ENCODE results near the gene SEPTIN10.
"Not testable (repeated sequence)": the region's sequence is repeated elsewhere in the genome, so short reads cannot be mapped to it uniquely, and the experiment has no call there.

Gene SEPTIN10

DNA sequence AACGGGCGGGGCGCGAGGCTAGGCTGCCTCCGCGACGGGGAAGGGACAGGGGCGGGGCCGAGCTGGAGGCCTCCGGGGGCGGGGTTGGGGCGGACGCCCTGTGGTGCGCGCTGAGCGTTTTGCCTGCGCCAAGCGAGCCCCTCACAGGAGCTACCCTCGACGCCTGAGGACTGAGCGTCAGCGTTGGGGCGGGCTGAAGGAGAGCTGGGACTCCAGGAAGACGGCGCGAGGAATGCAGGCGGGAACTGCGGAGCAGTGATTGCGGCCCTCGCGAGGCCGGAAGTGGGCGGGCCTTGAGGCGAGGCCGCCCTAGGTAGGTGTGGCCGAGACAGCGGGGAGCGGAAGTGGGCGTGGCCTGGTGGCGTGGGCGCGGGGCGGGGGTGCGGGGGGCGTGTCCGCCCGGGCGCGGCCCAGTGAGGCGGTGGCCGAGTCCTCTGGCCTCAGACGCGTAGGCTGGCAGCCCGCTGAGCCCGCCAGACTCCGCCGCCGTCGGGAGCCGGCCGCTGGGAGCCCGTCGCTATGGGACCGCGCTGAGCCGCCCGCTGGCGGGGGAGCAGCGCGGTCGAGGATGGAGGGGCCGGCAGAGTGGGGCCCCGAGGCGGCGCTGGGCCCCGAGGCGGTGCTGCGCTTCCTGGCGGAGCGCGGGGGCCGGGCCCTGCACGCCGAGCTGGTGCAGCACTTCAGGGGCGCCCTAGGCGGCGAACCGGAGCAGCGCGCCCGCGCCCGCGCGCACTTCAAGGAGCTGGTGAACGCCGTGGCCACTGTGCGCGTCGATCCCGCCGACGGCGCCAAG is at the start of gene SEPTIN10, which contains the start of gene SOWAHC:
Gene SEPTIN10 (minus strand): TSS at position 45 of the 793 bp plus-strand sequence. CDS start 139 bp downstream, outside the sequence.
Gene SOWAHC (plus strand): TSS at position 443 of the 793 bp plus-strand sequence. CDS start 126 bp downstream, at position 569.
- DNase-seq (ENCODE audit: low spot score): peak; percentile 86

GRCh38 chr2:109662889-109663288 is 49.1 kb upstream of the SEPTIN10 start:
- peak; percentile 32 for DNase-seq (ENCODE audit: low spot score)

DNA sequence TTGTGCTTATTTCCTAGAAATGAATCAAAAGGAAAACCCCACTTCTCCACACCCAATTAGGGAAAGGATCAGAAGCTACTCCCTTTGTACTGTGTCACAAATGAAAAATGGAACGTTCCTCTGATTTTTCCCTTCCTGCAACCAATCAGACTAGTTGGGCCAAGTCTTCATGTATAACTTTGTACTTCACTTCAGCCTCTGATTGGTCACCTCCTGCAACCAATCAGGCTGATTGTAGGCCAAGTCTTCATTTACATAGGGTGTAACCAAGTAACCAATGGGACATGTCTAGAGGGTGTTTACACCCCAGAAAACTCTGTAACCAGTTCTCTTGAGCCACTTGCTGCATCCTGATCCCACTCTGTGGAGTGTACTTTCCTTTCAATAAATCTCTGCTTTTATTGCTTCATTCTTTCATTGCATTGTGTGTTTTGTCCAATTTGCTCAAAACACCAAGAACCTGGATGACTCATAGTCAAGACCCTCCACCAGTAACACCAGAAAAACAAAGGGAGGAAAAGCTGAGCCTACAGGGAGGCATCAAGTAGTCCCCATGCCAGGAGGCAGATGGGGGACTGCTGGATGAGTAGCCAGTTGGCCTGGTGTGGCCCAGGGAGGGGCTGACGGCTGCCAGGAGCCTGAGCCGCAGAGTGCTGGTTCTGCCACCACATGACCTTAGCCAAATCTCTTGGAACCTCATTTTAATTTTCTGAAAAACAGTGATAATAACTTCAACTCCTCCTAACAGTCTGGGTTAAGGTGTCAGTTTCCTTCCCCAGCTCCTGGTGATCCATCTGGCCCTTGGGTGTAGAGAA is 46.5 kb upstream of the SEPTIN10 start:
- DNase-seq (ENCODE audit: low spot score): no peak

- no peak for DNase-seq (ENCODE audit: low spot score)
These were observed 45.8 kb upstream of the SEPTIN10 start for GRCh38 chr2:109659396-109660045.

GRCh38 chr2:109655287-109655686 is 41.5 kb upstream of the SEPTIN10 start:
- no peak for DNase-seq (ENCODE audit: low spot score)

GRCh38 chr2:109654326-109655050 is 40.7 kb upstream of the SEPTIN10 start:
- DNase-seq (ENCODE audit: low spot score): no peak

DNA sequence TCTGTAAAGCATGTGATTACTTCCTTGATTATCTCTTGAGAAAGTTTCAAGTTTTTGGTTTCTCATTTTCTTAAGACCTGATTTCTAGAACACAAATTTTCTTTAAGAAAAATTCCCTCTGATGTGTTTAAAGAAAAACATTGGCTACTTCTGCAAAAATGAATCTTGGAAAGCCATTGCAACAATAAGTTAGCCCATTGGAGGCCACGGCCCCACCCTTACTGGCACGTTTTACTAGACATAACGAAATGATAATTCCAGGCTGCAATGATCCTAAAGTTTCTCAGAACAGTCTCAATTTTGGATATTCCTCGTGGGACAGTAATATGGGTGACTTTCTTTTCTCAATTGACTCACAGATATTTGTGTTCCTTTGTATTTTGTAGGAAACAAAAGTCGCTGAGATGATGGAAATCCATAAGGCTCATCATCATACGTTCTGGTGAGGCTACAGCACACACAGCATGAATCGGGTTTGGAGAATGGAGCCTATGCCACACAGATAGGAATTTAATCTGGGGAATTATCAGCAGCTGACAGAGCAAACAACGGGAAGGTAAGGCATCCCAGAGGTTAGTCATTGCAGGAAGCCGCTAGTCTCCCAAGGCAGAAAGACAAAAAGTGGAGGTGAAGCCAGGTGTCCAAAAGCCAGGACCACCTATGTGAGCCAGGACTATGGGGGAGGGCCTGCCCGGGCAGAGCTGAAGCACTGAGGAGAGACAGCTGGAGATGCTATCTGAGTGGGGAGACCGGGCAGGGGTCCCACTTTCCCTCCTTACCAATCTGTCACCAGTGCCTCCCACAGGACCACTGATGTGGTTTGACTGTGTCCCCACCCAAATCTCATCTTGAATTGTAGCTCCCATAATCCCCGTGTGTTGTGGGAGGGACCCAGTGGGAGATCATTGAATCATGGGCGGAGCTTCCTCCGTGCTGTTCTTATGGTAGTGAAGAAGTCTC is 36.2 kb upstream of the SEPTIN10 start:
- no peak for DNase-seq (ENCODE audit: low spot score)

DNA sequence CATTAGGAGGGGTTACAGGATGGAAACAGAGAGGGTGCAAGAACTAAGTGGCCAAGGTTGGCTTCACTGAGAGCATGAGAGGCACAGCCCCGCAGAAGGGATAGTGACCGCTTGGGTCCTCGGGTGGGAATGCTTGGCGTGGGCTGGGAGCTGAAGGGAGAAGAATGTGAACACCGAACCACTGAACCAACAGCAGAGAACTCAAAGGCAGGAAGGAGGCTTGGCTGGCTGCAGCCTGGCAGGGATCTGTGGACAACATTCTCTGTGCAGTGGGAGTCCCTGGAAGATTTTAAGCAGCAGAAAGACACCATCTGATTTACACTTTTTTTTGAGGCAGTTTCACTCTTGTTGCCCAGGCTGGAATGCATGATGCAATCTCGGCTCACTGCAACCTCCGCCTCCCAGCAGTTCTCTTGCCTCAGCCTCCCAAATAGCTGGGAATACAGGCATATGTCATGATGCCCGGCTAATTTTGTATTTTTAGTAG is 34.3 kb upstream of the SEPTIN10 start:
- DNase-seq (ENCODE audit: low spot score): no peak

GRCh38 chr2:109647636-109648035 is 33.9 kb upstream of the SEPTIN10 start:
- DNase-seq (ENCODE audit: low spot score): no peak

DNA sequence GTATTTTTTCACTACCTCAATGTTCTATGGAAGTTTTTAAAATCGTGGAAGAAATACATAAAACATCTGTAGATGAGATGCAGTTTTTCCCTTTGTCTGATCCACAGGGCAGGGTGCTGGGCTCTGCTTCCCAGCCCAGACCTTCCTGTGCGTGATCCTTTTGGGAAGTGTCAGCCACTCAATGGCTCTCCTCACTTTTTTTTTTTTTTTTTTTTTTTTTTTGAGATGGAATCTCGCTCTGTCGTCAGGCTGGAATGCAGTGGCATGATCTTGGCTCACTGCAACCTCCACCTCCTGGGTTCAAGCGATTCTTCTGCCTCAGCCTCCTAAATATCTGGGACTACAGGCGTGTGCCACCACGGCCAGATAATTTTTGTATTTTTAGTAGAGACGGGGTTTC is 33.2 kb upstream of the SEPTIN10 start:
- DNase-seq (ENCODE audit: low spot score): no peak

DNA sequence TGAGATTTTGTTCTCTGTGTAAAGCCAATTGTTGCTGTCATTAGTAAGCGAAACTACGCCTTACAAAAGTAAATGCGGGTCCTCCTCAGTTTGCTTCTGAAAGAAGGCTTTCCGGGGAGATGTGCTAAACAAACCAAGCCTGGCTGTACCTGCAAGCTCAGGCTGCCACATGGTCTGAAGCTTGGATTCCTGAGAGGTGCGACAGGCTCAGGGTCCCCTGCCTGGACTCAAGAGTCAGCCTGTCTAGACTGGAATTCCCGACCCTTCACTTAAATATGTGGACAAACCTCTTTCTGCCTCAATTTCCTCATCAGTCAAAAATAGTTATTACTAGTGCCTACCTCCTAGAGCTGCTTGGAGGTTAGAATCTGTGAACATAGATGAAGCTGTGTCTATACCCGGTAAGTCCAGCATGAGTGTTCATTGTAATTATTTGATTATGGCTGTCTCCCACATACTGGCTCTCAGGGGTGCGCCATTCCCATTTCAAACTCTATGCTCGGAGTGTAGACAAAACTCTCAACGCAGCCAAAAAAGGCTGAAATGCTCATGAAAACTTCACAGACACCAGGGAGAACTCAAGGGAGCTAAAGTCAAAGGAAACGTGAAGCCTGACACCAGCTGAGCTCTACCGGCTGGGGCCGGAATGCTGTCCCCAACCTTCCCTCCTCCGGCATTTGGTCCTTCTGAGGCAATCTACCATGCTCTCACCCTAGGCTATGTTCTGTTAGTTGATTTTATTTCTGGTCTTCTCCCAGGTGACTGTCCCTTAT is 31.8 kb upstream of the SEPTIN10 start:
- no peak for DNase-seq (ENCODE audit: low spot score)

- peak; percentile 65 for DNase-seq (ENCODE audit: low spot score)
These were observed 31.0 kb upstream of the SEPTIN10 start for GRCh38 chr2:109644571-109645275.

DNA sequence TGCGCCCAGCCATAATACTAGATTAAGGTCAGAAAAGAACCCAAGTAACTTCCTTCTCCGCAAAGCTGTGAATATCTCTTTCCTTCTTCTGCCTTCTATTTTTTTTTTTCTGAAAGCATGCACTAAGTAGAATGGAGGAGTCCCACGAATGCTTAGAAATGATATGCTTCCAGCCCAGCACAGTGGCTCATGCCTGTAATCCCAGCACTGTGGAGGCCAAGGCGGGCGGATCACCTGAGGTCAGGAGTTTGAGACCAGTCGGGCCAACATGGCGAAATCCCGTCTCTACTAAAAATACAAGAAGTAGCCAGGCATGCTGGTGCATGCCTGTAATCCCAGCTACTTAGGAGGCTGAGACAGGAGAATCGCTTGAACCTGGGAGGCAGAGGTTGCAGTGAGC is 26.2 kb upstream of the SEPTIN10 start:
- not testable (repeated sequence) for DNase-seq (ENCODE audit: low spot score)

DNA sequence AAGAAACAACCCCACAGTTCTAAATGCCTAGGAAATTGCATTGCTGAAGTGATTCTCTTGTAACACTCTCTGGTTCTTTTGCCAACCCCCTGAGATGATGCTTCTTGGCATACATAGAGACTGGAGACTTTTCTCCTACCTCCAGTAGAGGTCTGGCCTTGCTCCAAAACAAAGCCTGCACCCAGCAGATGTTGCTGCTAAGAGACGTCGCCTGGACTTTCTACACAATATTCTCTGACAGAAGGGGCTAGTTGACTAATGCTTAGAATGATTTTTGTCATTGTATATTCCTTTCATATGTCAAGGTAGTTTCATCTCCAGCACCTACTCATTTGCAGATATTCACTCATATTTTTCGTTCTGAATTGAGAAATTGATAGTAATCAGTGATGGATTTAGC is 25.0 kb upstream of the SEPTIN10 start:
- DNase-seq (ENCODE audit: low spot score): no peak

- DNase-seq (ENCODE audit: low spot score): no peak
These were observed 24.2 kb upstream of the SEPTIN10 start for GRCh38 chr2:109637749-109638570.

DNA sequence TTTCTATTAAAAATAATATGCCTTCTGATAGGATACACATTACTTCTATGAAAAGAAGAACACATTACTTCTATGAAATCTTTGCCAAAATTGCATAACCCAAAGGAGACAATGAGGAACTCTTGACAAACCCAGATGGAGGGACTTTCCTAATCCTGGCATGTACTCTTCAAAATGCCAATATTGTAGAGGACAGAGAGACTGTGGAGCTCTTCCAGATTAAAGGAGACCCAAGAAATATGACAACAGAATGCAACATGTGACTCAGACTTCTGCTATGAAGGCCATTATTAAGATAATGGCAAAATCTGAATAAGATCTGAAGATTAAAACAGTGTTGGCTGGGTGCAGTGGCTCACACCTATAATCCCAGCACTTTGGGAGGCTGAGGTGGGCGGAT is 22.6 kb upstream of the SEPTIN10 start:
- no peak for DNase-seq (ENCODE audit: low spot score)

- DNase-seq (ENCODE audit: low spot score): no peak
These were observed 21.9 kb upstream of the SEPTIN10 start for GRCh38 chr2:109635426-109636304.
